22Rv1 (cell line): Measurements from ENCODE around the gene FOXO1.

Experiments
- H3K27ac ChIP-seq: fragments of 450-650 bp; 2 replicates; pipeline ENCODE4 v1.5.1; 2017
- ZFX ChIP-seq: fragments of 450-650 bp; IDR thresholded peaks from 2 replicates; pipeline ENCODE4 v1.6.1; 2017; ENCODE audit warnings: antibody characterized with exemption, borderline replicate concordance
- TF ChIP-seq, protein P1 (sequence below): fragments of 450-650 bp; IDR thresholded peaks from 2 replicates; pipeline ENCODE4 v1.5.1; 2017; ENCODE audit warnings: mild to moderate bottlenecking

The FOXO1 gene

DNA sequence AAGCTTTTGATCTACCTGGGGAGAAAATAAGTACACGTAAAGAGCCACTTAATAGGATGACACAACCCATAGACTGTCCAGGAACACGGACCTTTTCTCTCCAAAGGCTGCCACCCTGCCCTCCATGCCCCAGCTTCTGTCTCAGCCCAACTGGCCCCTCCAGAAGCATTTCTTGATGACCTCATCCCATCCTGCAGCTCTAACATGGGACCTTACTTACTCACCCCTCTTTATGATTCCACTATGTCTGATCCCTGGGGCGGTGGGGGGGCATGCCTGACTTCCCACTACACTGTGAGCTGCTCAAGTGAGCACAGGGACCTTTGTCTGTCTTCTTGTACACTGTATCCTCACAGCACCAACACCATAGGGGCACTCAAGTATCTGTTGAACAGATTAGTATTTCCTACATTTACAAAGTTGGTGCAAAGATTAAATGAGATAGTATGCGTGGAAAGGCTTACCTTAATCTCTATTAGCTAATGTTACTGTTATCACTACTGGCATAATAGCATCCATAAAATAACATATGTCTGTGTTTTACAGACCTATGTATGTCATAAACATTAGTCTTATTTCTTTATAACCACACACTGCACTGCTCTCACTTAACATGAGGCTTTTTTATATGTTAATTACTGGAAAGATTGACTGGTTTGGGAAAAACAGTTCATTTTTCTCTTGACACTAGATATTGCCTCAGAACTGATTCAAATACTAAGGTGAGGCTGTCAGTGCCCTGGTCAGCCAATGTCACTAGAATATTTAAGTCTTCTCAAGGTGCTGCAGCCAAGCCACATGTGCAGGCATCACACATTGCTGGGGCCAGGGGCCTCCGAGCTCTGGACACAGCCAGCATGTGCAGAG lies 100.9 kb downstream of the FOXO1 start:
- H3K27ac ChIP-seq, result no peak overlapping the region

DNA sequence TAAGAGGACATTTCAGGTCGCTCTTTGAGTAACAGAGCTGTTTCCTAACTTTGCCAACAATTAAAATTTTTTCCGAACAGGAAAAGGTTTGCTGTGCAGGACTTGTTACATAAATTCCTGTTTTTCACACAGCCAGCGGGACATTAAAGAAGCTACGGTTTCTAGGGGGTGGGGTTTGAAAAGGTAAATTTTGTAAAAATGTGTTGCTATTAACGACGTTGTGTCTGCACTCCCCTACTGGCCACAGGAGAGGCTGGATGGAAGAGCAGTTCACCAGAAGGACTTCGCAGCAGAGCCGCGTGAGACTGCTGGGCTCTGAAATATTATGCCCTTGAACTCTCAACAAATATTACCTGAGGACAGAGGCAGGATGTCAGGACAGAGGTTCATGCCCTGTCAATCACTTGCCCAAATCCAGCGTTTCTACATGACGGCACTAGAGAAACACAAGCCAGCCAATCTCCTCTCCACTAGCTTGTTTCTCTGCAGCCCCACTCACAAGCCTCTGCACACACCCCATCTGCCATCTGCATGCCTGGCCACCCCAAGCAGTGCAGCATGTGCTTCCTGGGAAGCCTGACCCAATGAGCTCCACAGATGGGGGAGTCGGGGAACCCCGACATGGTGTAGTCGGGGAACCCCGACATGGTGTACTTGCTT lies 102.0 kb downstream of the FOXO1 start:
- no peak for TF ChIP-seq ZFX
- TF ChIP-seq, protein P1, sequence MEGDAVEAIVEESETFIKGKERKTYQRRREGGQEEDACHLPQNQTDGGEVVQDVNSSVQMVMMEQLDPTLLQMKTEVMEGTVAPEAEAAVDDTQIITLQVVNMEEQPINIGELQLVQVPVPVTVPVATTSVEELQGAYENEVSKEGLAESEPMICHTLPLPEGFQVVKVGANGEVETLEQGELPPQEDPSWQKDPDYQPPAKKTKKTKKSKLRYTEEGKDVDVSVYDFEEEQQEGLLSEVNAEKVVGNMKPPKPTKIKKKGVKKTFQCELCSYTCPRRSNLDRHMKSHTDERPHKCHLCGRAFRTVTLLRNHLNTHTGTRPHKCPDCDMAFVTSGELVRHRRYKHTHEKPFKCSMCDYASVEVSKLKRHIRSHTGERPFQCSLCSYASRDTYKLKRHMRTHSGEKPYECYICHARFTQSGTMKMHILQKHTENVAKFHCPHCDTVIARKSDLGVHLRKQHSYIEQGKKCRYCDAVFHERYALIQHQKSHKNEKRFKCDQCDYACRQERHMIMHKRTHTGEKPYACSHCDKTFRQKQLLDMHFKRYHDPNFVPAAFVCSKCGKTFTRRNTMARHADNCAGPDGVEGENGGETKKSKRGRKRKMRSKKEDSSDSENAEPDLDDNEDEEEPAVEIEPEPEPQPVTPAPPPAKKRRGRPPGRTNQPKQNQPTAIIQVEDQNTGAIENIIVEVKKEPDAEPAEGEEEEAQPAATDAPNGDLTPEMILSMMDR, result no peak
- H3K27ac ChIP-seq, result no peak overlapping the region

More for the DNA sequence above, 100.9 kb downstream of the FOXO1 start:
- TF ChIP-seq, protein P1, result no peak
- TF ChIP-seq ZFX, result no peak

DNA sequence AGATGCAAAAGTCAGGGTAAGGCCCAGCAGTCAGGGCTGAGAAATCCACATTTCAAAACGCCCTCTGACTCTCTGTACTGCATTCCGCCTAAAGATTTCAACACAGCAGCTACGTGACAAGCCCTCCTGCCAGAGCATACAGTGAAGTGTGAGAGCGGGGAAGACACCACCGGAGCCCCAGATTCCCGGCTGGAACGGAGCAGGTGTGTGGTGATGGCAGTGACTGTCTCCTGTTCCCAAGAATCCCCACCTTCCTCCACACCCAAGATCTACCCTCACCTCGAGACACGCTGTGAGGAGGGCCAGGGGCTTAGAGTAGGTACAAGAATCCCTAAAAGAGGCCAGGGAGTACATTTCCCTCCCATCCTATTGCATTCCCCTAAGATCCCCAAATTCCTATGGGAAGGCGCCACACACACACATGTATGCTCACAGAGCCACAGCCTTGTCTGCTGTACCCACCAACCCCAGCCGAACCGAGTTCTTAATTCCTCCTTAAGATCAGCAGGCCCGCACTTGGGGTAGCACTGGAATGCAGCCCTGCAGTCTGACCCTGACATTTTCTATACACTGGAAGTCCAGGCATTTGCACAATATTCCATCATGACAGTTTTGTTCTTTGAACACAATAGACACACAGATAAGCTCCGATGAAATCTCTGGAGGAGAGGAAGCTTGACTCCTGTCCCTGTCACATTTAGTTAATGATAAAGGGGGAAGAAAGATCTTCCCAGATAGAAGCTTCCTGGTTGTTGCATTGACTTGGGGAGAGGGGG lies 102.9 kb downstream of the FOXO1 start:
- TF ChIP-seq ZFX, result no peak
- TF ChIP-seq, protein P1, result no peak
- H3K27ac ChIP-seq, result no peak overlapping the region

DNA sequence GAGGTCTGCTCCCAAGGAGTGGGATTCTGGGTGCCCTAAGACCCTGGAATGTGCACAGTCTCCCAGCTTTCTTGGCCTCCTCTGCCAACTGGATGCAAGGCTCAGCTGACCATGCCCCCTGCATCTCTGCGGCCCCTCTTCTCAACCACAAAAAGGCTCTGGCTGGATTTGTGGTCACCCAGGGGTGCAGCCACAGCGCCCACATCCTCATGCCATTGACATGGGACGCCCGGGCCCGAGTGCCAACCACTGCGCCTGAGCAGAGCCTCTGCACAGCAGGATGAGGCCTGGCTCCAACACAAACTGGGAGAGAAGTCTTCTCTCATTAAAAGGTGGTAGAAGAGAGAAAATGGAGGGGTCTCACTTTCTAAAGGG lies 103.5 kb downstream of the FOXO1 start:
- H3K27ac ChIP-seq, result no peak overlapping the region

DNA sequence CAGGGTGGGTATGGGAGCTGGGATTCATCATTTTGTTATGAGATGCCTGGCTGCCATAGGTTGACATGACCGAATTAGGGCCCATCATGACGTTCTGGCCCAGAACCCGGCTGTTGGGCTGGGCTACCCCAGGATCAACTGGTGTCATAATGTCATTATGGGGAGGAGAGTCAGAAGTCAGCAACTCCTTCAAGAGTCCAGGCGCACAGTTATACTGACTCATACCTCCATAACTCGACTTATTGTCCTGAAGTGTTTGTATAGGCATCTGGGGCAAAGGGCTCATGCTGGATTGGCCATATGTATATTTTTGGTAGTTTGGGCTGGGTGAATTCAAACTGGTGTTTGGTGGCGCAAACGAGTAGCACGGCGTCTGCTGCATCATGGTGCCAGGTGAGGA lies 106.5 kb downstream of the FOXO1 start:
- TF ChIP-seq, protein P1, result no peak
- TF ChIP-seq ZFX, result no peak
- no peak overlapping the region for H3K27ac ChIP-seq

More for the DNA sequence above, 103.5 kb downstream of the FOXO1 start:
- TF ChIP-seq, protein P1, result no peak
- TF ChIP-seq ZFX, result no peak

DNA sequence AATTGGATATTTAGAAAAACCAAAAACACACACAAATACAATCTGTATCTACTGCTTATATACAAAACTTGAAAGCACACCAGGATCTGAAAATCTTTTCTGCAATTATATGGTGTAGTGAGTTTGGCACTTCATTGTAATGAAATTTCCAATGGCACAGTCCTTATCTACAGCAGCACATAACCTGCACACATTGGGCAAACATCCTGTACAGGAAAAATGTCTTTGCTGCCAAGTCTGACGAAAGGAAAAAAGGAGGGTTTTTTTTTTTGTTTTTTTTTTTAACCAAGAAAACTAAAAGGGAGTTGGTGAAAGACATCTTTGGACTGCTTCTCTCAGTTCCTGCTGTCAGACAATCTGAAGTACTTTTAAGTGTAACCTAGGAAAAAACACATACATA lies 107.8 kb downstream of the FOXO1 start:
- TF ChIP-seq ZFX, result no peak
- TF ChIP-seq, protein P1, result no peak

DNA sequence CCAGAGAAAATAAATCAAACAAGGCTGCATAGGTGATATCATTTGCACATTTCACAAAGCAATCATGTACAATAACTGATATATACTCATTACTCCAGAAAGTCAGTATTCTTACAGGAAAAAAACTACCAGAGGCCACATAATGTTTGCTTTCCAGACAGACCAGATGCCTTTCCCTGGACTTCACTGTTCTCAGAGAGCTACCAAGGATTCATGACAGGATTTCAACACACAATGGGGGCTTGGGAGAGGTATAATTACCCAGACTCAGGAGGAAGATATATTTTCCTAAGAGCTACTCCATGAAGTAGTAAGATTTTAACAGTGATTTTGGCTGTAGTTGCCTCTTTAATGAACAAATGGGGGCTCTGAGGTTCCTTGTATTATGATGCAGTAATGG lies 110.0 kb downstream of the FOXO1 start:
- H3K27ac ChIP-seq, result no peak overlapping the region
- TF ChIP-seq, protein P1, result no peak
- TF ChIP-seq ZFX, result no peak

More for the DNA sequence above, 107.8 kb downstream of the FOXO1 start:
- no peak overlapping the region for H3K27ac ChIP-seq
